H1 (cell line): ENCODE results near the gene RICTOR. TPM values are rescaled to one million over a fixed set of nuclear protein-coding genes. Genes with fewer than 3 reads are reported as not detected.

Source experiments
- CTCF ChIA-PET: fragments of 300-600 bp; sonication (Branson Sonifier 250); formaldehyde crosslinking; loops from one replicate; lab custom pipeline; 2021; ENCODE audit not compliant: partially characterized antibody; lab: Charles Lee
- POLR2A ChIA-PET: fragments of 300-600 bp; sonication (Branson Sonifier 250); formaldehyde crosslinking; loops from one replicate; lab custom pipeline; 2021; ENCODE audit warnings: inconsistent platforms; ENCODE audit not compliant: partially characterized antibody; lab: Charles Lee
- DNase-seq, 2 experiments: peaks; one replicate each; pipeline versions ENCODE4 v3.0.0 to v3.0.0-alpha.2; 2010 to 2022; ENCODE audit warnings: low spot score in 2 of 2, low read depth in 1 of 2, mixed read lengths in 1 of 2
- FAIRE-seq: peaks from 2 replicates; lab custom pipeline; 2011; peaks lifted over from hg19 to GRCh38; lab: Jason Lieb, UNC
- H2AFZ ChIP-seq: 2 replicates; pipeline ENCODE4 v1.8.1; 2012; ENCODE audit warnings: low read length, inconsistent platforms
- H2AK5ac ChIP-seq: 2 replicates; pipeline ENCODE4 v1.6.1; 2013; ENCODE audit warnings: low read depth, low read length
- H2BK120ac ChIP-seq: replicated peaks from 2 replicates; pipeline ENCODE3; 2013; ENCODE audit warnings: low read depth, low read length, inconsistent platforms
- H2BK12ac ChIP-seq: 2 replicates; pipeline ENCODE4 v1.6.1; 2013; ENCODE audit warnings: low read depth, low read length
- H2BK15ac ChIP-seq: 2 replicates; pipeline ENCODE4 v1.6.1; 2013; ENCODE audit warnings: low read length
- H2BK20ac ChIP-seq: 2 replicates; pipeline ENCODE4 v1.6.1; 2013; ENCODE audit warnings: low read length
- H2BK5ac ChIP-seq: 2 replicates; pipeline ENCODE4 v1.6.1; 2013; ENCODE audit warnings: low read depth, low read length
- H3K14ac ChIP-seq: 2 replicates; pipeline ENCODE4 v1.6.1; 2013; ENCODE audit warnings: inconsistent platforms; ENCODE audit not compliant: insufficient read length
- H3K18ac ChIP-seq: 2 replicates; pipeline ENCODE4 v1.6.1; 2013; ENCODE audit warnings: low read length; ENCODE audit errors: extremely low read depth
- H3K23ac ChIP-seq: 2 replicates; pipeline ENCODE4 v1.6.1; 2013; ENCODE audit warnings: inconsistent platforms; ENCODE audit not compliant: insufficient read length
- H3K23me2 ChIP-seq: 2 replicates; pipeline ENCODE4 v1.6.1; 2013; ENCODE audit warnings: low read depth, low read length
- H3K27ac ChIP-seq: 2 replicates; pipeline ENCODE4 v1.6.1; 2011; ENCODE audit warnings: low read depth, low read length, inconsistent platforms
- H3K27me3 ChIP-seq, 4 experiments: replicated peaks in 1 of 4; 1 replicate in 1 of 4; 2 replicates in 3 of 4; pipeline versions ENCODE4 v1.6.1 to v1.8.1; 2011 to 2013; ENCODE audit warnings: low read length in 3 of 4, mild to moderate bottlenecking in 3 of 4, inconsistent platforms in 2 of 4, mixed read lengths in 2 of 4, moderate library complexity in 1 of 4; ENCODE audit not compliant: control insufficient read depth in 3 of 4, insufficient read depth in 3 of 4; ENCODE audit errors: extremely low read depth in 1 of 4
- H3K36me3 ChIP-seq, 4 experiments: 2 replicates each; pipeline versions ENCODE4 v1.6.1 to v1.8.1; 2011 to 2013; ENCODE audit warnings: mild to moderate bottlenecking in 4 of 4, low read length in 3 of 4, moderate library complexity in 2 of 4, control low read depth in 1 of 4, inconsistent platforms in 1 of 4; ENCODE audit not compliant: insufficient read depth in 4 of 4, control insufficient read depth in 2 of 4
- H3K4ac ChIP-seq: replicated peaks from 2 replicates; pipeline ENCODE3; 2013; ENCODE audit warnings: low read length, low read depth, mixed read lengths, inconsistent platforms; ENCODE audit not compliant: insufficient read length
- H3K4me1 ChIP-seq, 4 experiments: replicated peaks in 1 of 4; 1 replicate in 1 of 4; 2 replicates in 3 of 4; pipeline versions ENCODE4 v1.6.1 to v1.8.1; 2011 to 2013; ENCODE audit warnings: low read length in 3 of 4, inconsistent platforms in 2 of 4, mixed read lengths in 1 of 4; ENCODE audit not compliant: insufficient read depth in 4 of 4, control insufficient read depth in 3 of 4
- H3K4me2 ChIP-seq, 2 experiments: 2 replicates each; pipeline versions ENCODE4 v1.6.1 to v1.8.1; 2011 to 2013; ENCODE audit warnings: low read depth in 2 of 2, low read length in 2 of 2, control low read depth in 1 of 2, inconsistent platforms in 1 of 2, mild to moderate bottlenecking in 1 of 2; ENCODE audit not compliant: insufficient read depth in 1 of 2
- H3K4me3 ChIP-seq, 4 experiments: fragments of 200-600, 300-600 bp in 1 of 4; sonication (generic), shearing (Covaris generic), sonication (Bioruptor Twin) in 1 of 4; 2 replicates each; pipeline versions ENCODE4 v1.5.1 to v1.8.1; 2011 to 2016; ENCODE audit warnings: low read length in 4 of 4, low read depth in 3 of 4, control low read depth in 2 of 4, inconsistent platforms in 2 of 4, mild to moderate bottlenecking in 2 of 4, mixed read lengths in 1 of 4, moderate library complexity in 1 of 4; ENCODE audit not compliant: insufficient read depth in 2 of 4; ENCODE audit errors: extremely low read depth in 1 of 4
- H3K56ac ChIP-seq: replicated peaks from 2 replicates; pipeline ENCODE3; 2013; ENCODE audit warnings: low read depth, mild to moderate bottlenecking, mixed read lengths, low read length, inconsistent platforms; ENCODE audit not compliant: insufficient read length
- H3K79me1 ChIP-seq: 2 replicates; pipeline ENCODE4 v1.6.1; 2013; ENCODE audit warnings: low read depth, low read length, control low read depth
- H3K79me2 ChIP-seq, 2 experiments: 2 replicates each; pipeline versions ENCODE4 v1.6.1 to v1.8.1; 2012 to 2013; ENCODE audit warnings: low read length in 2 of 2, mild to moderate bottlenecking in 2 of 2, inconsistent platforms in 1 of 2; ENCODE audit not compliant: insufficient read depth in 2 of 2, control insufficient read depth in 1 of 2
- H3K9ac ChIP-seq, 4 experiments: replicated peaks in 1 of 4; 1 replicate in 1 of 4; 2 replicates in 3 of 4; pipeline versions ENCODE4 v1.6.1 to v1.8.1; 2011 to 2013; ENCODE audit warnings: low read depth in 3 of 4, low read length in 3 of 4, control low read depth in 2 of 4, mild to moderate bottlenecking in 2 of 4, moderate library complexity in 2 of 4, inconsistent platforms in 1 of 4; ENCODE audit errors: extremely low read depth in 1 of 4
- H3K9me3 ChIP-seq, 2 experiments: 2 replicates each; pipeline versions ENCODE4 v1.6.1 to v1.8.1; 2012 to 2013; ENCODE audit warnings: mild to moderate bottlenecking in 2 of 2, moderate library complexity in 2 of 2, control low read depth in 1 of 2, inconsistent platforms in 1 of 2, low read depth in 1 of 2, low read length in 1 of 2, mixed read lengths in 1 of 2; ENCODE audit not compliant: insufficient read depth in 2 of 2
- H4K20me1 ChIP-seq, 2 experiments: replicated peaks in 1 of 2; 2 replicates each; pipeline versions ENCODE3 to v1.8.1; 2011 to 2013; ENCODE audit warnings: inconsistent platforms in 2 of 2, low read length in 2 of 2, mild to moderate bottlenecking in 1 of 2; ENCODE audit not compliant: insufficient read depth in 2 of 2, control insufficient read depth in 1 of 2
- H4K5ac ChIP-seq: 2 replicates; pipeline ENCODE4 v1.6.1; 2013; ENCODE audit warnings: low read length, low read depth, mixed read lengths, inconsistent platforms; ENCODE audit not compliant: insufficient read length
- H4K8ac ChIP-seq: 2 replicates; pipeline ENCODE4 v1.8.0; 2013; ENCODE audit warnings: mild to moderate bottlenecking, moderate library complexity, low read length, inconsistent platforms; ENCODE audit not compliant: insufficient read depth; ENCODE audit errors: extremely low read depth
- H4K91ac ChIP-seq: replicated peaks from 2 replicates; pipeline ENCODE3; 2013; ENCODE audit warnings: low read length, mixed read lengths, inconsistent platforms; ENCODE audit not compliant: insufficient read length
- FOSL1 ChIP-seq: IDR thresholded peaks from 2 replicates; pipeline ENCODE4 v1.6.1; 2011; ENCODE audit warnings: mild to moderate bottlenecking, low read depth, low read length, moderate library complexity; ENCODE audit not compliant: insufficient read depth
- JUND ChIP-seq: IDR thresholded peaks from 2 replicates; pipeline ENCODE4 v1.6.1; 2011; ENCODE audit warnings: mild to moderate bottlenecking, improper control_type of control experiment, low read length
- KDM4A ChIP-seq: IDR thresholded peaks from one replicate; pipeline ENCODE4 v1.7.1; 2012; ENCODE audit warnings: low read depth, mild to moderate bottlenecking, moderate library complexity, low read length, inconsistent platforms; ENCODE audit not compliant: severe bottlenecking
- POU5F1 ChIP-seq: IDR thresholded peaks from 2 replicates; pipeline ENCODE4 v1.6.1; 2011; ENCODE audit warnings: low read depth, mild to moderate bottlenecking, low read length, moderate library complexity
- SIN3A ChIP-seq, 2 experiments: IDR thresholded peaks in 1 of 2; conservative IDR thresholded peaks in 1 of 2; 2 replicates each; pipeline ENCODE4 v1.6.1; 2011 to 2012; ENCODE audit warnings: low read length in 2 of 2, improper control_type of control experiment in 1 of 2, low read depth in 1 of 2, mild to moderate bottlenecking in 1 of 2
- TEAD4 ChIP-seq: IDR thresholded peaks from 2 replicates; pipeline ENCODE4 v1.6.1; 2012; ENCODE audit warnings: low read depth, low read length, inconsistent platforms, mixed read lengths
- WGBS, 2 experiments: shearing (Covaris generic) in 1 of 2; methylation state at CpG; one replicate each; pipeline versions ENCODE4 v1.1.6 to v1.1.7; 2013 to 2015; ENCODE audit warnings: low lambda C conversion rate in 2 of 2, mixed read lengths in 2 of 2, inconsistent platforms in 1 of 2, low coverage in 1 of 2, missing lambda C conversion rate in 1 of 2; ENCODE audit not compliant: insufficient replicate concordance in 2 of 2, insufficient coverage in 1 of 2, insufficient read length in 1 of 2; ENCODE audit errors: extremely low coverage in 1 of 2, missing lambda C conversion rate in 1 of 2; 5-methylcytosine and 5-hydroxymethylcytosine counted together
- polyA plus RNA-seq, 7 experiments: library from polyadenylated mRNA; depleted of rRNA in 3 of 7; stranded (reverse) in 5 of 7; unstranded in 2 of 7; fragments of >200 nt in 5 of 7; fragments of 200-250 nt in 2 of 7; gene quantifications; 1 replicate in 5 of 7; 2 replicates in 1 of 7; 4 replicates in 1 of 7; pipeline versions ENCODE4 v1.2.1 to v1.2.3, GENCODE V29; 2011 to 2013; ENCODE audit warnings: missing spikeins in 2 of 7, mixed read lengths in 2 of 7
- total RNA-seq: library from RNA; stranded (reverse); fragmentation: NEBNext Ultra II Directional; extraction: Animal tissue kit (Norgen Biotek cat#: 25700); gene quantifications from 2 replicates; pipeline ENCODE4 v1.2.1, GENCODE V29; 2021

The RICTOR gene
- total and polyA plus RNA-seq, 2 of the 8 experiments (the other 6 are each of a cell fraction or from before 2014, with no cell fraction given), result 4.3 to 26.6 TPM

DNA sequence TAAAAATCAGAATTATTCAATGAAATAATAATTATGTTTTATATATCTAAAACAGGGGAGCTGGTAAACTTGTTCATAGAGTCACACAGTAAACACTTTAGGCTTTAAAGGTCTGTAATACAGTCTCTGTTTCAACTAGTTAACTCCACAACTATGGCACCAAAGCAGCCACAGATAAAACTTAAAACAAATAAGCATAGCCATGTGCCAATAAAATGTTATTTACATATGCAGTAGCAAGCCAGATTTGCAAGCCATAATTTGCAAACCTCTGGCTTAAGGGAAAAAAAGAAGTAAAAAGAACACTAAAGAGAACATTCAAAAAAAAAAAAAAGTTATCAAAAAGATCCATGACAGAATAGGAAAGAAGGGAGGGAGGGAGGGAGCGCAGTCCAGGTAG lies 24.9 kb downstream of the RICTOR start:
- Histone ChIP-seq H2BK5ac (no peak overlapping the region), H3K27ac (no peak overlapping the region), H3K14ac (no peak overlapping the region), H2AFZ (no peak overlapping the region), H3K9me3 (peaks cover 7 to 12% of the 10 kb centered on the region in 2 experiments), H2BK120ac (no peak overlapping the region), H3K4me3 (no peak overlapping the region), H3K23me2 (no peaks in the 10 kb centered on the region), H2BK15ac (no peak overlapping the region), H4K91ac (no peak overlapping the region), H4K5ac (no peak overlapping the region), H3K79me2 (peaks cover 4 to 88% of the 10 kb centered on the region in 2 experiments; a peak in 2 of 4 replicates), H3K79me1 (no peaks in the 10 kb centered on the region; the same call in 1 of the 2 replicates), H2BK12ac (no peak overlapping the region), H4K8ac (no peak overlapping the region), H3K56ac (no peak overlapping the region), H3K4me2 (no peak overlapping the region), H3K23ac (no peak overlapping the region), H3K27me3 (no peaks in the 10 kb centered on the region), H3K9ac (no peak overlapping the region), H3K4ac (no peak overlapping the region), H3K36me3 (peaks cover 0 to 8% (median 0%) of the 10 kb centered on the region in 4 experiments; a peak in 2 of 8 replicates), H3K4me1 (no peaks in the 10 kb centered on the region), H3K18ac (no peak overlapping the region), H4K20me1 (peaks cover 0 to 2% of the 10 kb centered on the region in 2 experiments), H2AK5ac (no peak overlapping the region), H2BK20ac (no peak overlapping the region)
- FAIRE-seq (no peak), DNase-seq (no peak)
- CTCF ChIA-PET, result interaction anchor here (0.6 to 1.7 kb wide), 2 partner anchors 32 to 79 kb away, joined by 4 to 5 read pairs; no protein-coding TSS in a partner anchor
- POLR2A ChIA-PET, result no interaction called here
- WGBS, 2 experiments, result no CpG with 5 or more reads among the region's 1 CpG
- TF ChIP-seq KDM4A (no peak), FOSL1 (no peak), POU5F1 (no peak), SIN3A (conservative IDR thresholded peaks at IDR 0.05 in 1 of 2, IDR thresholded peaks at IDR 0.05 in 1 of 2; ENCODE audit: low read depth in 1 of 2, low read length in 2 of 2) (no peak), TEAD4 (no peak), JUND (no peak)
